GM12872 (cell line): ENCODE data around the gene DOK6.

Experiments
- TF ChIP-seq, protein P1 (sequence below): IDR thresholded peaks from 3 replicates; pipeline ENCODE4 v1.5.1; 2011; ENCODE audit warnings: low read depth, mild to moderate bottlenecking, low read length, moderate library complexity; ENCODE audit not compliant: insufficient read depth

The DOK6 gene

DNA sequence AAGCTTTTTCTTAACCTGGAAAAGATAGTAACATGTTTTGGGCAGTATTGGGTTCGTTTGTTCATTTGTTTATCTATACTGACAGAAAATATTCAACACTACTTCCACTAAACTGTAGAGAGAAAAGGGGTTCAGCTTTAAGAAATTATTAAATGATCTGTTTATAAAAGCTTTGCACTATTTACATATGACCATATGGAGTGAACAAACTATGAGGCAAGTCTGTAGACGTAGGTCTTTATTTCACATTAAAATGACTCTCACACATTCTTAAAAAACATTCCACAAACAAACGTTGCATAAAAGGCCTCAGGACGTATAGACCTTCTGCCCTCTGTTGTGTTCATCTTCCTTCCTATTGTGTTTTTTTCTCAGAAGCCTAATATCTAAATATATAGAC lies 452.4 kb downstream of the DOK6 start:
- TF ChIP-seq, protein P1, sequence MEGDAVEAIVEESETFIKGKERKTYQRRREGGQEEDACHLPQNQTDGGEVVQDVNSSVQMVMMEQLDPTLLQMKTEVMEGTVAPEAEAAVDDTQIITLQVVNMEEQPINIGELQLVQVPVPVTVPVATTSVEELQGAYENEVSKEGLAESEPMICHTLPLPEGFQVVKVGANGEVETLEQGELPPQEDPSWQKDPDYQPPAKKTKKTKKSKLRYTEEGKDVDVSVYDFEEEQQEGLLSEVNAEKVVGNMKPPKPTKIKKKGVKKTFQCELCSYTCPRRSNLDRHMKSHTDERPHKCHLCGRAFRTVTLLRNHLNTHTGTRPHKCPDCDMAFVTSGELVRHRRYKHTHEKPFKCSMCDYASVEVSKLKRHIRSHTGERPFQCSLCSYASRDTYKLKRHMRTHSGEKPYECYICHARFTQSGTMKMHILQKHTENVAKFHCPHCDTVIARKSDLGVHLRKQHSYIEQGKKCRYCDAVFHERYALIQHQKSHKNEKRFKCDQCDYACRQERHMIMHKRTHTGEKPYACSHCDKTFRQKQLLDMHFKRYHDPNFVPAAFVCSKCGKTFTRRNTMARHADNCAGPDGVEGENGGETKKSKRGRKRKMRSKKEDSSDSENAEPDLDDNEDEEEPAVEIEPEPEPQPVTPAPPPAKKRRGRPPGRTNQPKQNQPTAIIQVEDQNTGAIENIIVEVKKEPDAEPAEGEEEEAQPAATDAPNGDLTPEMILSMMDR, result no peak

DNA sequence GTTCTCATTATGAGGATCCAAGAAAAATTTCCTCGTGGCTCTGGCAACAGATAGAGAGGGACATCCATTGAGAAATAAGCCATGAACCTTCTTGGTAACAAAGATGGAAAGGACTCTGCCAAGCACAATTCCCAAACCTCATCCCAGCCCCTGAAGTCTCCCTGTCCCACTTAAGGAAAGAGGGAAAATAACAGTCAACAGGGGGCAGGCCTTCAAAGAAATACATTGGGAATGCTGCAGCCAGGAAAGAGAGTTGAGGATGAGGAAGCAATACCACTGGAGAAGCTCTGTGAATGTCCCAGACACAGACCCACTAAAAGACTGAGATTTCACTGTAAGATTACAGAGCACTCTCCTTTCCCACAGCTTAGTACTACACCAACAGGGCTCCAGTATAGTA lies 453.8 kb downstream of the DOK6 start:
- TF ChIP-seq, protein P1, result no peak

DNA sequence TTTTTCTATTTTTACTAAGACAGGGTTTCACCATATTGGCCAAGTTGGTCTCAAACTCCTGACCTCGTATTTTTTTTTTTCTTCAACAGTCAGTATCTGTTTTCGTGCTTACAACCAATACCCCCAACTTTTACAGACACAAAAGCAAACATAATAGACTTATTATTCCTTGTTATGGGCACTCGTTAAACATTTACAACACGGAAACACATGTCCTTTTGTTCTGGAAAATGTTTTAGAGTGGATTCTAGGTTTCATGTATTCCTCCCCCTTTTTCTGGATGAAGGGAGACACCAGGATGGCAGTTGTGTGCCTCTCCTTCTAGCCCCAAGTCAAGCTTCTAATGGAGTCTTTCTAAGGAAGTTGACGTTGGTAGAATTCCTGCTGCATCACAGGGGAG lies 458.2 kb downstream of the DOK6 start:
- TF ChIP-seq, protein P1, result no peak

DNA sequence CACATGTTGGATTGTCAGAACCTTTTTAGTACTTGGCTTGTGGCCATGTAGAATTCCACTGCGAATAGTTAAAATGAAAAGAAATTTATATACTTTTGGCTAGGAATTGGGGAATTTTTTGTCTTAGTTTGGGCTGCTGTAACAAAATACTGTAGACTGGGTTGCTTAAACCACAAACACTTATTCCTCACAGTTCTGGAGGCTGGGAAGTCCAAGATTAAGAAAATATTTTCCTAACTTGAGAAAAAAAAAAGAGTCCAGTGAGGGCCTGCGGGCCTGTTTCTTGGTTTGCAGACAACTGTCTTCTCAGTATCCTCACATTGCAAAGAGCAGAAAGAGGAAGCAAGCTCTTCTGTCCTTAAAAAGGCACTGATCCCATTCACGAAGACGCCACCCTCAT lies 465.1 kb downstream of the DOK6 start:
- TF ChIP-seq, protein P1, result no peak

DNA sequence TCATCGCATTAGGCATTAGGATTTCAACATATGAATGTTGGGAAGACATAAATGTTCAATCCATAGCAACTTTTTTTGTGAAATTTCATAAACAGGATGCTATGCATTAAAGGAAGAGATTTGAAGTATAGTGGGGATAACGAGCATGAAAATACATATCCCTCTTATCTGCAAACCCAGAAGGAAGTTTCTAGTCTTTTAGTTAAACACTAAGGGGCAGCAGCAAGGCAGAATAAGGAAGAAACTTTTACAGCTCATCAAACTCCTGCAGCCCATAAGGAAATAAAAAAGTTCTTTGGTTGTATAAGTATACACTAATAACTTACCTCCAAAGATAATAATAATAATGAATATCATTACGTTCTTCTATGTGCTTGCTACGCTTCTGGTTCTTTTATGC lies 465.5 kb downstream of the DOK6 start:
- TF ChIP-seq, protein P1, result no peak

DNA sequence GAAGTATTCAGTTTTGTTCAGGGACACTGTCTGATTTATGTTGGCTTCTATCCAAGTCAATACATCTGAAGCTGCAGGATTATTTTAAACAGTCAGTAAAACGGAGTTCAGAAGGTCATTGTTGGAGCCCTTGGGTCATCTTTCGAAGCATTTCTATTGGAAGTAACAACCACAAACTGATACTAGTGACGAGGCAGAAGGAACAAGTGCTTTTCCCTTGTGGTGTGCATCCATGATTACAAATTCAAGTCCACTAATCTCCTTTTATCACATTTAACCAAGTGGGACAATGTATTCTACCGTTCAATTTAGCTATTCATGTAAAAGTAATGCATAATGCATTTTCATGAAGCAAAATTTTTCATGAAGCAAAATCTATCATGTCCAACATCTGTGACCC lies 470.0 kb downstream of the DOK6 start:
- TF ChIP-seq, protein P1, result no peak

DNA sequence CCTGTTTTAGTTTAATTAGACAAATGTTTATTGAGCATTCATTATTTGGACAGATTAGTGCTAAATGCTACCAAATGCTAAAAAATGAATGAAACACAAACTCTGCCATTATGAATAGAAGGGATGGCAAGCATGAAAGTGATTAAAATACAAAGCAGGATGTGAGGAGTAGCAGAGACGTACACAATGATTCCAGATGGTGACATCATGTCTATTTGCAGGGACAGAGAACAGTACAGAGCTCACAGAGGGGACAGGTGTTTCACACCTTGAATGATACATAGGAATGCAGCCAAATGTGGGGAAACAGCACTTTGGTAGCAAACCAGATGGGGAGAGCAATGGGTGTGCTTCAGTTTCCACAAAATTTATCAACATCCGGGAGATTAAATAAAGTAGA lies 470.7 kb downstream of the DOK6 start:
- TF ChIP-seq, protein P1, result no peak

DNA sequence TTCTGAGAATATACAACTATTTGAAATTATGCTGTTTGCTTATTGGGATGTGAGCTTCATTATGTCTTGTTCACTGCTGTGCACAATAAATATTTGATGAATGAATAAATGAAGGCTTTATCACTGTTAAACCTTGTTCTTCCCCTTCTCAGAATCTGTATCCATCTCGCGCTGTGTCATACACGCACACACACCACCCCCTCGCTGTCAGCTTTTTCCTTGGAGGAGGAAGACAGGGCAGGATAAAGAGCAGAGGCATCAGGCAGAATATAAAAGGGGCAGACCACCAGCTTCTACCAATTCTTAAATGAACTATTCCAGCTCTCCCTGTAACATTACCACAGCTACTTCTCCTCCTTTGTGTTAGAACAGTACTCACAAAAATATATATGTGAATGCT lies 472.0 kb downstream of the DOK6 start:
- TF ChIP-seq, protein P1, result no peak
